ENCODE data around the gene NPLOC4.
"Not testable (repeated sequence)": the region's sequence is repeated elsewhere in the genome, so short reads cannot be mapped to it uniquely, and the experiment has no call there.

GRCh38 chr17:81618307-81618706 is 18.6 kb downstream of the NPLOC4 start:
- not testable (repeated sequence) for TF ChIP-seq CTCF, EZH2, EZH2phosphoT487 (IDR thresholded peaks at IDR 0.05)

Data from neural progenitor cell (in vitro differentiated cells).